Activated CD8-positive, alpha-beta T cell treated with anti-CD3 and anti-CD28 coated beads, Interleukin-2, amount 10 ng/mL, durations not matched to agents 7 days and 5 days (primary cell): ENCODE results near the gene CCDC91. TPM values are rescaled to one million over a fixed set of nuclear protein-coding genes. Genes with fewer than 3 reads are reported as not detected.
"Not testable (repeated sequence)": the region's sequence is repeated elsewhere in the genome, so short reads cannot be mapped to it uniquely, and the experiment has no call there.

Source experiments
- ATAC-seq: fragments of 150-1000 bp; cut with Tn5 transposase; one replicate; pipeline ENCODE4 v1.10.0; 2021; ENCODE audit warnings: moderate library complexity
- CTCF ChIA-PET: fragments of 350-600 bp; sonication (Branson Sonifier 250); formaldehyde crosslinking; loops from one replicate; lab custom pipeline; 2021; ENCODE audit warnings: antibody characterized with exemption; lab: Charles Lee
- POLR2A ChIA-PET: fragments of 350-600 bp; sonication (Branson Sonifier 250); formaldehyde crosslinking; loops from one replicate; lab custom pipeline; 2021; ENCODE audit warnings: antibody characterized with exemption; lab: Charles Lee
- DNase-seq: peaks from one replicate; pipeline ENCODE4 v3.0.0-alpha.2; 2020
- H3K27ac Mint-ChIP-seq: one replicate; pipeline ENCODE4 v1.8.0; 2021; ENCODE audit warnings: mild to moderate bottlenecking, mixed read lengths
- H3K27me3 Mint-ChIP-seq: one replicate; pipeline ENCODE4 v1.8.0; 2021; ENCODE audit warnings: low read depth, mixed read lengths
- H3K36me3 Mint-ChIP-seq: one replicate; pipeline ENCODE4 v1.8.0; 2021; ENCODE audit warnings: low read depth, mixed read lengths
- H3K4me1 Mint-ChIP-seq: one replicate; pipeline ENCODE4 v1.8.0; 2021; ENCODE audit warnings: low read depth, mixed read lengths
- H3K4me3 Mint-ChIP-seq: one replicate; pipeline ENCODE4 v1.8.0; 2021; ENCODE audit warnings: mild to moderate bottlenecking, mixed read lengths
- H3K9me3 Mint-ChIP-seq: one replicate; pipeline ENCODE4 v1.8.0; 2022; ENCODE audit warnings: mixed read lengths; ENCODE audit not compliant: insufficient read depth
- total RNA-seq, 2 experiments: library from RNA; stranded (reverse); gene quantifications; one replicate each; pipeline ENCODE4 v1.2.3, GENCODE V29; 2021

Gene CCDC91
- total RNA-seq, 2 experiments from 2014 or later = 18.4 to 23.4 TPM

- ChIA-PET CTCF (no interaction called here), POLR2A (no interaction called here)
- no peak overlapping the region for H3K27ac Mint-ChIP-seq
- no peak overlapping the region for H3K4me3 Mint-ChIP-seq
- no peaks in the 10 kb centered on the region for H3K9me3 Mint-ChIP-seq
- ATAC-seq (no peak), DNase-seq (no peak)
- H3K36me3 Mint-ChIP-seq = peaks cover 7% of the 10 kb centered on the region
- H3K4me1 Mint-ChIP-seq = no peaks in the 10 kb centered on the region
- no peaks in the 10 kb centered on the region for H3K27me3 Mint-ChIP-seq
Measured at GRCh38 chr12:28306535-28306934, 116.3 kb downstream of the CCDC91 start.

- peaks cover 8% of the 10 kb centered on the region for H3K36me3 Mint-ChIP-seq
- no peaks in the 10 kb centered on the region for H3K9me3 Mint-ChIP-seq
- H3K27ac Mint-ChIP-seq = no peak overlapping the region
- no peak overlapping the region for H3K4me3 Mint-ChIP-seq
- ATAC-seq = no peak
- ChIA-PET CTCF (no interaction called here), POLR2A (no interaction called here)
- peaks cover 6% of the 10 kb centered on the region for H3K4me1 Mint-ChIP-seq
- DNase-seq = no peak
- no peaks in the 10 kb centered on the region for H3K27me3 Mint-ChIP-seq
Measured at GRCh38 chr12:28308891-28309290, 118.6 kb downstream of the CCDC91 start.

- H3K36me3 Mint-ChIP-seq = peaks cover 10% of the 10 kb centered on the region
- H3K4me3 Mint-ChIP-seq = no peak overlapping the region
- ATAC-seq (no peak), DNase-seq (no peak)
- peaks cover 6% of the 10 kb centered on the region for H3K4me1 Mint-ChIP-seq
- ChIA-PET POLR2A (no interaction called here), CTCF (no interaction called here)
- peaks cover 7% of the 10 kb centered on the region for H3K9me3 Mint-ChIP-seq
- H3K27me3 Mint-ChIP-seq = no peaks in the 10 kb centered on the region
- no peak overlapping the region for H3K27ac Mint-ChIP-seq
Measured at GRCh38 chr12:28313631-28314030, 123.4 kb downstream of the CCDC91 start.

- ATAC-seq = no peak
- CTCF ChIA-PET = no interaction called here
- no peak overlapping the region for H3K4me3 Mint-ChIP-seq
- POLR2A ChIA-PET = no interaction called here
- H3K9me3 Mint-ChIP-seq = peaks cover 7% of the 10 kb centered on the region
- no peak for DNase-seq
- peaks cover 10% of the 10 kb centered on the region for H3K36me3 Mint-ChIP-seq
- peaks cover 15% of the 10 kb centered on the region for H3K4me1 Mint-ChIP-seq
- no peak overlapping the region for H3K27ac Mint-ChIP-seq
- H3K27me3 Mint-ChIP-seq = no peaks in the 10 kb centered on the region
Measured at GRCh38 chr12:28316049-28316448, 125.8 kb downstream of the CCDC91 start.

- no peak overlapping the region for H3K4me3 Mint-ChIP-seq
- ATAC-seq (no peak), DNase-seq (no peak)
- peaks cover 9% of the 10 kb centered on the region for H3K36me3 Mint-ChIP-seq
- H3K27me3 Mint-ChIP-seq = no peaks in the 10 kb centered on the region
- peaks cover 15% of the 10 kb centered on the region for H3K4me1 Mint-ChIP-seq
- ChIA-PET POLR2A (no interaction called here), CTCF (no interaction called here)
- H3K27ac Mint-ChIP-seq = no peak overlapping the region
- peaks cover 7% of the 10 kb centered on the region for H3K9me3 Mint-ChIP-seq
Measured at GRCh38 chr12:28318273-28318672, 128.0 kb downstream of the CCDC91 start.

- H3K4me1 Mint-ChIP-seq = peaks cover 11% of the 10 kb centered on the region
- peaks cover 4% of the 10 kb centered on the region for H3K9me3 Mint-ChIP-seq
- no peaks in the 10 kb centered on the region for H3K27me3 Mint-ChIP-seq
- ChIA-PET CTCF (no interaction called here), POLR2A (no interaction called here)
- no peak for DNase-seq
- H3K27ac Mint-ChIP-seq = no peak overlapping the region
- ATAC-seq = no peak
- H3K36me3 Mint-ChIP-seq = peaks cover 7% of the 10 kb centered on the region
- H3K4me3 Mint-ChIP-seq = no peak overlapping the region
Measured at GRCh38 chr12:28320353-28320752, 130.1 kb downstream of the CCDC91 start.

GRCh38 chr12:28327722-28328121 is 137.5 kb downstream of the CCDC91 start:
- DNase-seq (no peak), ATAC-seq (no peak)
- peaks cover 16% of the 10 kb centered on the region for H3K36me3 Mint-ChIP-seq
- ChIA-PET CTCF (no interaction called here), POLR2A (no interaction called here)
- peaks cover 5% of the 10 kb centered on the region for H3K9me3 Mint-ChIP-seq
- H3K27ac Mint-ChIP-seq = no peak overlapping the region
- no peaks in the 10 kb centered on the region for H3K4me1 Mint-ChIP-seq
- H3K4me3 Mint-ChIP-seq = no peak overlapping the region
- no peaks in the 10 kb centered on the region for H3K27me3 Mint-ChIP-seq

GRCh38 chr12:28328967-28329366 is 138.7 kb downstream of the CCDC91 start:
- Mint-ChIP-seq H3K27me3 (no peaks in the 10 kb centered on the region), H3K36me3 (peaks cover 16% of the 10 kb centered on the region), H3K4me1 (no peaks in the 10 kb centered on the region), H3K27ac (no peak overlapping the region), H3K4me3 (no peak overlapping the region), H3K9me3 (peaks cover 5% of the 10 kb centered on the region)
- ChIA-PET POLR2A (no interaction called here), CTCF (no interaction called here)
- ATAC-seq = no peak
- DNase-seq = no peak

- H3K27ac Mint-ChIP-seq, CTCF ChIA-PET, H3K9me3 Mint-ChIP-seq, ATAC-seq, H3K4me1 Mint-ChIP-seq, H3K27me3 Mint-ChIP-seq, H3K4me3 Mint-ChIP-seq, DNase-seq, POLR2A ChIA-PET: not testable (repeated sequence)
- H3K36me3 Mint-ChIP-seq = peaks cover 16% of the 10 kb centered on the region
Measured at GRCh38 chr12:28329727-28330126, 139.5 kb downstream of the CCDC91 start.

- H3K9me3 Mint-ChIP-seq, H3K4me3 Mint-ChIP-seq, H3K27ac Mint-ChIP-seq, H3K4me1 Mint-ChIP-seq, CTCF ChIA-PET, DNase-seq, POLR2A ChIA-PET, H3K27me3 Mint-ChIP-seq, ATAC-seq: not testable (repeated sequence)
- H3K36me3 Mint-ChIP-seq = peaks cover 16% of the 10 kb centered on the region
Measured at GRCh38 chr12:28330232-28330631, 140.0 kb downstream of the CCDC91 start.

GRCh38 chr12:28331130-28331529 is 140.9 kb downstream of the CCDC91 start:
- peaks cover 16% of the 10 kb centered on the region for H3K36me3 Mint-ChIP-seq
- ATAC-seq (no peak), DNase-seq (no peak)
- ChIA-PET CTCF (no interaction called here), POLR2A (no interaction called here)
- no peak overlapping the region for H3K4me3 Mint-ChIP-seq
- no peaks in the 10 kb centered on the region for H3K27me3 Mint-ChIP-seq
- H3K9me3 Mint-ChIP-seq = peaks cover 5% of the 10 kb centered on the region
- H3K4me1 Mint-ChIP-seq = no peaks in the 10 kb centered on the region
- no peak overlapping the region for H3K27ac Mint-ChIP-seq

GRCh38 chr12:28340261-28341045 is 150.2 kb downstream of the CCDC91 start:
- Mint-ChIP-seq H3K27me3 (no peaks in the 10 kb centered on the region), H3K9me3 (no peaks in the 10 kb centered on the region), H3K36me3 (no peaks in the 10 kb centered on the region), H3K27ac (no peak overlapping the region), H3K4me1 (no peaks in the 10 kb centered on the region), H3K4me3 (no peak overlapping the region)
- ATAC-seq (no peak), DNase-seq (no peak)
- CTCF ChIA-PET = no interaction called here
- POLR2A ChIA-PET = interaction anchor here (0.6 kb wide), 1 partner anchor 38 kb away, joined by 3 read pairs; no protein-coding TSS in a partner anchor
